Activated T-cell treated with anti-CD3 and anti-CD28 coated beads for 1 hour (primary cell): ENCODE data around the gene MREG.
"Not testable (repeated sequence)": the region's sequence is repeated elsewhere in the genome, so short reads cannot be mapped to it uniquely, and the experiment has no call there.

Experiments
- DNase-seq: peaks from one replicate; pipeline ENCODE4 v3.0.0-alpha.2; 2020; ENCODE audit warnings: low read depth

Gene MREG

DNA sequence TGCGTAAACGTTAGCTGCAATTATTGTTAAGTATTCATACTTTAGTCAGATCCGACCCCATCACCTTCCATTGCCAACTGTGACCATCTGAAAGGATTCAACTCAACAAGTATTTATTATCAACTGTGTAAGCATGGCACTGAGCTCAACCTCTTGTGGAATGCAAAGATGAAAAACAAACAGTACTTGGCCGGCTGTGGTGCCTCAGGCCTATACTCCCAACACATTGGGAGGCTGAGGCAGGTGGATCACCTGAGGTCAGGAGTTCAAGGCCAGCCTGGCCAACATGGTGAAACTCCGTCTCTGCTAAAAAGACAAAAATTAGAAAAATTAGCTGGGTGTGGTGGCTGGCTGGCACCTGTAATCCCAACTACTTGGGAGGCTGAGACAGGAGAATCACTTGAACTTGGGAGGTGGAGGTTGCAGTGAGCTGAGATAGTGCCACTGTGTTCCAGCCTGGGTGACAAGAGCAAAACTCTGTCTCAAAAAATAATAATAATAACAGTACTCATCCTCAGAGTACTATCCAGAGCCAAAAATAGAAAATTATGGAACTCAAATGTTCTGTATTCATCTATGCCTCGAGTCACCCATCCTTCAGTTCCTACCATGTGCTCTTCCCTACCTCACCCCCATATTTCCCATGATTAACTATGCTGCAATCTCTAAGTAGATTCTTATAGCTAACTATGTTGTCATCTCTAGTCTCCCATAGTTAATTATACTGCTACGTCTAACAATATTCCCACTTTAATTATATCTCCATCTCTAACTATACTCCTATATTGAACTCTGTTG is 8.6 kb upstream of the MREG start:
- DNase-seq = no peak

DNA sequence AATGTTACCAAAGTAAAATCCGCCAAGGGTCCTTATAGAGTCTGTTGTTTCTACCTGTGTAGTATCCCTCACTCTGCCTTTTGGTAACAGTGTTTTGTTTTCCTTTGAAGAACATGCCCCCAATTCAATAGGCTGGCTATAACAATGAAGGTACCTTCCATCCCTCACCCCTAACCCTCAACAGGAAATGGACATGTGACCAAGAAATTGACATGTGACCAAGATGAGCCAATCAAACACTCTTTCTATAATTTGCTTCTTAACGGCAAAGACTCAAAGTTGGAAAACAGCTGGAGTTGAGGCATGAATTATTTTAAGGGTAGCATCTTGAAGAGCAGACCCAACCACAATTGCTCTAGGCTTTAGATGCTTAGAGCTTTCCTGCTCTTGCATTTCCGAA is 5.4 kb upstream of the MREG start:
- DNase-seq = no peak

DNA sequence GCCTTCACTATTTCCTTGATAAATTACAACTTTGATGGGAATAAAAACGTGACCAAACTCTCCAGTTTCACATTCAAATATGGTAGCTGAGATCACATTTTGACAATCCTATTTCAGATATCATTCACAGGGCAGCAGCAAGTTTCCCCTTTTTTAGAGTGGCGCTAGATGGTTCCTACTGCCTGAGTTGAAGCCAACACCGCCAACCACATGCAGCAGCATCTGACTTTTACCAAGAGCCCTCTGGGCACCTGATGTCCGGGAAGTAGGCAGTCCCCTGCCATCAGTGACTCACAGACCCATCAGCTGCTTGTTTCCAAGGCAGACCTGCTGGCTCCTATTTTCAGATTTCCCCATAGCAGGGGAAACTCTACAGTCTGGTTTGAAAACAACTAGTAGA is 4.0 kb upstream of the MREG start:
- no peak for DNase-seq

DNA sequence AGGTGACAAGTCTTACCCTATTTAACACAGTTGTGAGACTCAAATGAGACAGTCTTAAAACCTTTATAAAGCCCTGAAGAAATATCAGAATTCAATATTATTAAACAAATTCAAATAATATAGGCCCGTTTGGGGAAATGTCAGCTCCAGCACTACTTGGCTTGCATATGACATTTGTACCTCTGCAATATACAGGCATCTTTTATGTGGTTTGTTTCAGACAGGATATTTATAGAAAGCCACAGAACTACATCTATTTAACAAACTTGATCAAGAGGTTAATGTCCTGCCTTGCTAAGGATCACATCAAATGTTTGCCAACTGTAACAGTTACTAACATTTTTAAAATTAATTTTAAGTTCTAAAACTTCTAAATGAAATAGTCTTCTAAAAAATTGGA is 3.2 kb upstream of the MREG start:
- no peak for DNase-seq

DNA sequence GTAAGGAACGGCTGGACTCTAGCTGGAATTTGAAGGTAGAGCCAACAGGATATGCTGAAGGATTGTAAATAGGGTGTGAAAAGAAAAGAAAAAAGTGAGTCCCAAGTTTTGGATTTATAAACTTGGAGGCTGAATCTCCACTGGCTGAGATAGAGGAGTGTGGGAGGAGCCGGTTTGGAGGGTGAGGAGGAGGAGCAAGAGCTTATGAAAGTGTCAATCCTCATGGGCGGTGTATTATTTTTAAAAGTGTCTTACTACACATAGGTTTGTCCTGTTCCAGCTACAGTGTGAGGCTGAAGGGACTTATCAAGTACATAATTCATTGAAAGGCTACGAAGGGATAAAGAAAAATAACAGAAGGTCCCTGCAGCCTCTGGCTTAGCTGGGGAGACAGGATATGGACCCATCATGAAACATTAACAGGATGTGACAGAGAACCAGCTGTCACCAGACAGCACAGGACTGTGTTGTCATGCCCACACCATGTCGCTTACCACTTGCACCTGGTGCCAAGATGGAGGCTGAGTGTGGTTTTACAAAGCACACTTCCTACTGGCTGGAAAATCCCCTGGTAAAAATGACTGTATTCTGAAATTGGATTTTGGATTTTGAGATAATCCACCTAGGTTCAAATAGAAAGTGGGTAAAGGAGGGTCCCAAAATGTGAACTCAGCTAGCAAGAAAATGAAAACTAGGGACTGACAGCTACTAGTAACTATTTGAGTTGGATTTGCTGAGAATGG is 2.5 kb upstream of the MREG start:
- DNase-seq = no peak

DNA sequence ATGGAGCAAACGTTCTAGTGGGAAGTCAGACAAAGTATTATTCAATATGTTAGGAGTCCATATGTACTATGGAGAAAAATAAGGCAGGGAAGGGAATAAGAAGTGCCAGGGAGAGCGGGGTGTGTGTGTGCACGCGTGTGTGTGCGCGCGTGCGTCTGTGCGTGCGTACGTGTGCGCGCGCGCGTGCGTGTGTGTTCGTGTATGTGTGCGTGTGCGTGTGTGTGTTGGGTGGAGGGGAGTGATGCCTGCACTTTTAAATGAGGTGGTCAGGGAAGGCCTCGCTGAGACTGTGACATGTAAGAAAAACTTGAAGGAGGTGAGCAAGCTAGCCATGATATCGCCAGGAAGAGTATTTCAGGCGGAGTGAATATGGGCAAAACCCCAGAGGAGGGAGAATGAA is 1.6 kb upstream of the MREG start:
- DNase-seq = no peak

DNA sequence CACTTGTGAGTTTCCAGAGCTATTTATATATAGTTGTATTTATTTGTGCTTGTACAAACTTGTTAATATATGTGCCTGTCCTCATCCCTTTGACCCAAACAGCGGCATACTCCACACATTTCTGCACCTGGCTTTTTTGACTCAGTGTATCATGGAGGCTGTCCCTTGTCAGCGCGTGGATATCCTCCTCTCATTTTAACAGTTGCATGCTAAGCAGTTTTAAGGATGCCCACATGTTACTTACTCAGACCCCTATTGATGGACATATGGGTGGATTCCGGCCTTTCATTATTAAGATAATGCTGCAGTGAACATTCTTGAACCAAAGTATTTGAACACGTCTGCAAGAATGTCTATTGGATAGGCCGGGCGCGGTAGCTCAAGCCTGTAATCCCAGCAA is 655 bp upstream of the MREG start:
- no peak for DNase-seq

DNA sequence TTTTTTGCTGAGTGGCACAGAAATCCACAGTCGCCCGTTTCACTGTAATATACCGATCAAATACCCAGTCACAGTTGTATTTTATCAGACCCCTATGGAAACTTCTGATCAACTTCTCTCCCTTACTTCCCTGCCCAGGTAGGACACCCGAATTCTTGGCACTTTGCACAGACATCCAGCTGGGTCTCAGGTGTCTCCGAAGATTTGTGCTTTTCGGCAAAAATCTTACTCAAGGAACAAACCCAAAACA is 596 bp downstream of the MREG start:
- DNase-seq = no peak

DNA sequence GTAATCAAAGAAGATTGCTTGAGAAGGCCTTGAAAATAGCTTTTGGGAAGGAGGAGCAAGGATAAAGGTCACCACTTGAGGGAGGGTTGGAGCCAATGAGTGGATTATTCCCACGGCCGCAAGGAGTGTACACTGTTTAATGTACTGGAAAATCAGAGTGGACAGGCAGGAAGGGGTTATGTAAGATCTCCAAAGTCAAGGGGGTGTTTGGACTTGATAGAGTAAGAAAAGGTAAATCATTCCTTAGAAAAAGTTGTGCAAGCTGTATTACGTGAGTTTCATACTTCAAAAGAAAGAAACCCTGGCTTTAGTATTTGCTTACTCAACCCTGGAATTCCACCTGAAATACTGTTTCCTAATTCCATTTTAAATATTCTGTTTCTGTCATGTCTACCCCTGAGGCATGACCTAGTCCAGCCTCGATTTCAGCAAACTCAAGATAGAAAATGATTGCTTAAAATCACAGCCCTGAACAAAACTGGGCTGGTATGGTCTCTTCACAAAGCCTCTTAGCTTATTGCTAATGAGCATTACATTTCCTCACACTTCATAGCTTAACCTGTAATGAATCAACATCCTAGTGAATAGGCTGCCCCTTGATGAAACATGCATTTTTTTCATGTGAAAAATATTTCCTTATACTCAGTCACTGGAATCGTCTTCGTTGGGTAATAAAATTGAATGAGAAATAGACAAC is 1.1 kb downstream of the MREG start:
- no peak for DNase-seq

DNA sequence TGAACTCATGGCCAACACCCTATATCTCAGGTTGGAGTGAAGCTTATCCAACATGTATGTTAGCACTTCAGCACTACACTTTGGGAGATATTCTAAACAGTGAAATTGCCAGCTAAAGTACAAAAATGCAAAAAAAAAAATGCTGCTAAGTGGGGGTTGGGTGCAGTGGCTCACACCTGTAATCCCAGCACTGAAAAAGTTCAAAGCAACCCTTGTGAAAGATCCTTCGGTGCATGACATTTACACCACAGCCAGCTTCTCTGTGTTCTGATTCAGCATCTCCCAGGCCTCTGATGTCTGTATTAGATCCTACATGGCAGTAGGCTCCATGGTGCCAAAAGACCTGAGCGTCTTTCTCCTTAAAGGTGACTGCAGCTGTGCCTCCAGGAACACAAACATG is 4.1 kb downstream of the MREG start:
- DNase-seq = not testable (repeated sequence)

DNA sequence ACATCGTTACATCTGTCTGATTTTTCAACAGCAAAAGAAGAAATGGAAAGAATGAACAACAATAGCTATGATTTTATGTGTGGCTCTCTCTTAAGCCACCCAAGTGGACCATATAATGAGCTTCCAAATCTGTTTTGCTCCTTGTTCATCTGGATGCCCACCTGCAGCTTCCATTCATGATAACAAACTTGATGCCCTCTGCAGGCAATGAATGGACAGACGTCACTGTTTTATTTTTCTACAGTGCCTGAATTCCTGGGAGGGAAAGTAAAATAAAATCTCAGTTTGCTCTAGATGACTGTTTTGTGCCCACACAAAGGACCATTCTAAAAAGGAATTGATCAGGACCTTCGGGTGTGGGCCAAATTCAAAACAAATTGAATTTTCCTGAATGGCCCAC is 5.0 kb downstream of the MREG start:
- DNase-seq = no peak

DNA sequence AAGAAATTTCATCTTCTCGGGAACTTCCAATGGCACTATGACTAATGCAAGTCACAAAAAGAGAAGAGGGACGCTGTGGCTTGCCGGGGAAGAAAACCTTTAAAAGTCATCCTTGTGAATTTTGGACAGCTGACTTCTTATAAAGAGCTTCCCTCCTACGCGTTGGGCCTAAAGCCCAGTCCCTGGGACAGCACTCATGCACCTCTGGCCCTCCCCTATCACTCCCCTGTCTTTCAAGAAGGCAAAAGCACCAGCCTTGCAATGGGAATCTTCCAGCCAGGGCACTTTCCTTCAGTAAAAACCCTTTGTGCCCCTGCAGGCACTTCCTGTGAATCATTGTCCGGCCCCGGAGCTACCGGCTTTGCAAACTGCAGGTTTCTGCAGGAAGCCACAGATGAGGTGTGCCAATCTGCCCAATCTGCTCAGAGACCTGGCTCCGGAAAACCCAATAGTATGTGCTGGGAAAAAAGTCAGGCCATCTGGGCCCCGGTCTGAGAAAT is 7.1 kb downstream of the MREG start:
- no peak for DNase-seq

DNA sequence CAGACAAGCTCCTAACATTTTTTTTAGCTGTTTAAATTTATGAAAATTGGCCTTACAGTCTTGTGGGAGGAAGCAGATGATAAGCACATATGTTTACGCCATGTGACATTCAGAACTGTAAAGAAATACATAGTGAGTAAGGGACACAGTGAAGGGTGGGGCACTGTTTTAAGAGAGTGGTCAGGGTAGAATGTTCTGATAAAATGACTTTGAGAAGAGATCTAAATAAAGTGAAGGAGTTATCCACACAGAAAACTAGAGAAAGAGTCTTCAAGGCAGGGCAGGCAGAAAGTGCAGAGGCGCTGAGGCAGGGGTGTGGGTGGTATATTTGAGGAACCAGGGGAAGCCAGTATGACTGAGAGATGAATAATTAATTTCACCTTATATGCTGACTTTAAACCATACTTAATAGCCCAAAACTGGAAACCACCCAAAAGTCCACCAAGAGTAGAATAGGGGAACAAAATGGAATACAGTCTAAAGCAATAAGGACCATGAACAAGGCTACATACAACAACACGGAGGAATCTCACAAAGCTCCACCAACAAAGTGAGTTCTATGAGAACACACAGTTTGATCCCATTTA is 8.6 kb downstream of the MREG start:
- DNase-seq = no peak

DNA sequence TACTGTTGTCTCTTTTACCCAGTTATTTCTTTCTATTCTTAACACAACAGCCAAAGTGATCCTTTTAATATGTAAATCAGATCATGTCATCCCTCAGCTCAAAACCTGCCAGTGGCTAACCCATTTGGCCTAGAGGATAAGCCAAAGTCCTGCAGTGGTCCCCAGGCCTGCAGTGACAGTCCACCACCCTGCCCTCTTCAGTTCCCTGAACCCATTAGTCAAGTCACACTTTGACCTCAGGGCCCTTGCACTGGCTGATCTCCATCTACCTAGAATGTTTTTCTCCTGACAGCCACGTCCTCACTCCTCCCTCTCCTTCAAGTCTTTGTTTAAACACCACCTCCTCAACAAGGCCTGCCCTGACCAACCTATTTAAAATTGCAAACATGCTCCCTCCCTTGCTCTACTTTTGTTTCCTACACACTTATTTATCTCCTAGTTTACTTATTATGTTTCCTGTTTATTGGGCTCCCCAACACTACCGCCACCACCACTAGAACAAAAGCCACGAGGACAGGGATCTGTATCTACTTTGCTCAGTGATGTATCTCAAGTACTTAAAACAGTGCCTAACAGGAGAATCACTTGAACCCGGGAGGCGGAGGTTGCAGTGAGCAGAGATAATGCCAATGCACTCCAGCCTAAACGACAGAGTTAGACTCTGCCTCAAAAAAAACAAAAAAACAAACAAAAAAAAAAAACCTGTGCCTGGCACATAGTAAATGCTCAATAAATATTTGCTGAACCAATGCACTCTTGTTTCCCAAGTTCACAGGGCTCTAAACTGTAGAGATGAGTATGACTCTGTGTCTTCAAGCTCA is 9.3 kb downstream of the MREG start:
- no peak for DNase-seq

DNA sequence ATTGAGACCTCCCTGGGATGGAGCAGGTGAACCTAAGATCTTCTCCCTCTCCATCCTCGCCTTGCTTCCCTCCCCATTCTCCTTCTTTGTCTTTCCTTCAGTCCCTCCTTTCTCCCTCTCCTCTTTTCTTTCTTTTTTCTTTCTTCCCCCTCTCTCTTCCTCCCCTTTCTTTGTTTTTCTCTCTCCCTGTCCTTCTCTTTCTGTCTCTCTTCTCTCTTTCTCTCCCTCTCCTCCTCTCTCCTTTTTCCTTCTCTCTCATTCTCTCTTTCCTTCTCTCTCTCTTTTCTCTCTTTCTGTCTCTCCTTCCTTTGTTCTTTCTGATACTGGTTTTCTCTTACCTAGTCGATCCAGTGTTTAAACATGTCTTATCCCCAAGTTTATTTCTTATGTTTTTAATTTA is 10.7 kb downstream of the MREG start:
- no peak for DNase-seq

DNA sequence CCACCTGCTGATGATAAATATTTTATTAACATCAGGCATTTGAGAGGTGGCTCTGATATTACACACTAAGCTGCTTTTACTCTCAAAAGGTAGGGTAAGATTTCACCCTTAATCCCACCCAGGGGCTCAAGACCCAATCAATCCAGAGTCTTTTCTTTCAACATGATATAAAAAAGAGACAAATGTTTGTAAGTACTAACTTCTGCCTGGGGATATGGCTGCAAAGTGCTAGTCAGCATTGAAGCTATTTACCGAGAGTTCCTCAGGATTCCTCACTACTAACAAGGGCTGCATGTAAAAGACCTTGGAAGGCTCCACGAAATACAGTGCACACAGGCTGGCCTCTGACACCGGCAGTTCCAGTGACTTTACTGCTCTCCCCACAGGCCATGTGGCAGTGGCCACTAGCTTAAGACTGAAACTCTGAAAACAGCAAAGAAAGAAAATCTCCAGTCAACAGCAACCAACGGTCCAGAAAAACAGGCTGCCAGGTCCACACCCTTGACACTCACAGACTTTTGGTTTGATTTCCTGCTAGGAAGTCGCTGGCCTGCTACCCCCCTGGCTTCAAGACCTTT is 11.2 kb downstream of the MREG start:
- DNase-seq = no peak

DNA sequence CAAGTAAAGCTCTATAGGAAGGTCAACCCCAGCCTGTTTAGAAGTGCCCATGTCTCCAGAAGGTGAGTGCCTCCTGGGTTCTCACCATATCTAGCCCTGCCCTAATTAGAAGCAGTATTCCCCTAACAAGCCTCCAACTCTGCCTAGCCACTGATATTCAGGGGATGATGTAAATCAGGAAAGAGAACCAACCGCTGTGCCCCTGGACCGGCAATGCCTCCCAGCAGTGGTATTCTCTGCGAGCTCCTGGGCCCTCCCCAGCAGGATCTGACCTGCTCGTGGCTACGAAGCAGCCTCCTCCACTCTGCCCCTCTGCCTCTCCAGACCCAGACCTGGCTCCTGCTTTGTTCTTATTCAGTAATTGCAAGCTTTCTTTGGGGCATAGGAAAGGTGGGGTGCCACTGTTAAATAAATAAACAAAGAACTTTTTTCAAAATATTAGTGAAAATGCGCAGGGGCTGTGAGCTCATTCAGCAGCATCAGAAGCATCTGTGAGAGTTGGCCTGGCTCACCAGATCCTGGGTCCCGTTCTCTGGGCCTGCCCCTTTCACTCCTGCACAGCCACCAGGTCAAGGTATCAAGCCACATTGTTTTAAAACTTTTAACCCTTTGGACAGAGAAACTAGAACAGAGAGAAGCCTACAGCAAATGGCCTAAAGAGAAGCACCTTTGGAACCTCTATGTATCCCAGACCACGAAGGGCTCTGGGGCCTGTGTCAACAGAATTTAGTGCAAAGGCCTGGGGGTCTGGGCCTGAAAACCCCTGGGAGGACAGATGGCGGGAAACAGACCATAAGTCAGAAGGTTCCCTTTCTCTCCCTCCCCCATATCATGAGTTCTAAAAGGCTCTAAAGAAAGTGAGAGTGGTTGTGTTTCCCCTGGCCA is 11.9 kb downstream of the MREG start:
- no peak for DNase-seq

DNA sequence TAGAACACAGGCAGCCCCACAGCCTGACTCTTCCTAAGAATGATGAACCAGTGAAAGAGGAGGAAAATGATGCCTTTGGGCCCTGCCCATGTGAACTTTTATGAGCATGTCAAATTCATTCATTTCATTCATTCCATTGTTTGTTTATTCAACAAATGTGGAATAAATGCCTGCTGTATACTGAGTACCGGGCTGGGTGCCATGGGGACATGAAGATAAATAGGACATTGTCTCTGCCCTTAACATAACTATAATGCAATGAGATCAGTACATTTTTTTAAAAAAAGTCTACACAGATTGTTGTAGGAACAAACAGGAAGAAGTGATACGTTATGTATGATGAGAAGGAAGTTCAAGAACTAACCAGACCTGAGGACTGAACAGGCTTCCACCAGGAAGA is 14.7 kb downstream of the MREG start:
- DNase-seq = no peak

DNA sequence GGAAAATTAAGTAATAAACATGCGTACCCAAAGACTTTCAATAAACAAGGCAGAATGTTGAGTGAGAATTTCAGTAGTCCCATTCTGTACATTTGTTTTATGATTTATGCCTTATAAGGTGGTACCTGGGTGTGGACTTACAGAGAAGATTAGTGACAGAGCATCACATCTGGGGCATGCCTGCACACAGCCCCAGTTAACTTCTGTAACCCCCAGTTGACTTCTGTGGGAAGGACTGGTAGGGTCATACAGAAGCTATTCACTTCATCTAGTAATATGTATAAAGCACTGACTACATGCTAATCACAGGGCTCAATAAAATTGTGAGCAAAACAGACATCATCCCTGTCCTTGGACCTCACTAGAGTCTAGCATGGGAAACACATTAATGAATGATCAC is 16.1 kb downstream of the MREG start:
- no peak for DNase-seq

DNA sequence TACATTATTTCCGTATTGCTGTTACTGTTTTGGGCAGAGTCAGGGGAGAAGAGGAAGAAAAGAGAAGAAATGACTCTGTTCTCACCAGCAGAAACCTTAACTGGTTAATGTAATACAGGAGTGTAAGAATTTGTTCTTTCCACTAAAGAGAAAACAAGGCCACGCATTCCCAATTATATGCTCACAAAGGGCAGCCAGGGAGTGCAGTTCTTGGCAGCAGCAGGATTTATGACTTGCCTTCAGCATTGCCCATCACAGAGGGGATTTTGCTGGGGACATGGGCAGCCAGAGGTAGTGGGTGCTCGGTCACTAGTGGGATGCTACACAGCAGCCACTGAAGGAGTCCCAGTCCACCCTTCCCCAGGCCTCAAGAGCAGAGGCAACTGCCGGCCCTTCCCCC is 18.4 kb downstream of the MREG start:
- DNase-seq = no peak
